ENCODE results near the gene TMEM163.

DNA sequence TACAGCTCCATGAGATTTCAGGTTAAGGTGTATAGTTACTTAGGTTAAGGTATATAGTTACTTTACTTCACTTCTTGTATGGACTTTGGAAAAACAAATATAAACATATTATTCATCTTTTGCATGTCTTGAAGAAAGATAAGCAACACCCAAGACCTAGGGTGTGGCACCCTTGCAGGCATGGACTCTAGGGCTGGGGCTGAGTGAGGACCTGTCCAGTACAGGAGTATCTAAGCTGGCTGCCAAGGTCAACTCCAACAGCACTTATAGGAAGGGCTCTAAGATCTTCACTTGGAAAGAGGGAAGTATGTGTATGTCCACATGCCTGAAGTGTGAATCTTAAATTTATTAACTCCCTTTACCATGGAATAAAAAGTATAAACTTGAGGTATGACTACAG, 7.1 kb upstream of the TMEM163 start:
- TF ChIP-seq, protein P1, sequence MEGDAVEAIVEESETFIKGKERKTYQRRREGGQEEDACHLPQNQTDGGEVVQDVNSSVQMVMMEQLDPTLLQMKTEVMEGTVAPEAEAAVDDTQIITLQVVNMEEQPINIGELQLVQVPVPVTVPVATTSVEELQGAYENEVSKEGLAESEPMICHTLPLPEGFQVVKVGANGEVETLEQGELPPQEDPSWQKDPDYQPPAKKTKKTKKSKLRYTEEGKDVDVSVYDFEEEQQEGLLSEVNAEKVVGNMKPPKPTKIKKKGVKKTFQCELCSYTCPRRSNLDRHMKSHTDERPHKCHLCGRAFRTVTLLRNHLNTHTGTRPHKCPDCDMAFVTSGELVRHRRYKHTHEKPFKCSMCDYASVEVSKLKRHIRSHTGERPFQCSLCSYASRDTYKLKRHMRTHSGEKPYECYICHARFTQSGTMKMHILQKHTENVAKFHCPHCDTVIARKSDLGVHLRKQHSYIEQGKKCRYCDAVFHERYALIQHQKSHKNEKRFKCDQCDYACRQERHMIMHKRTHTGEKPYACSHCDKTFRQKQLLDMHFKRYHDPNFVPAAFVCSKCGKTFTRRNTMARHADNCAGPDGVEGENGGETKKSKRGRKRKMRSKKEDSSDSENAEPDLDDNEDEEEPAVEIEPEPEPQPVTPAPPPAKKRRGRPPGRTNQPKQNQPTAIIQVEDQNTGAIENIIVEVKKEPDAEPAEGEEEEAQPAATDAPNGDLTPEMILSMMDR (IDR thresholded peaks at IDR 0.05) = no peak
- TF ChIP-seq POLR2A (IDR thresholded peaks at IDR 0.05) (no peak), POLR2AphosphoS5 (IDR thresholded peaks at IDR 0.05) (no peak)
